Esophagus muscularis mucosa (tissue), 4 donors: ENCODE results near the gene PLEKHG3. TPM values are rescaled to one million over a fixed set of nuclear protein-coding genes. Genes with fewer than 3 reads are reported as not detected.

Experiments
- DNase-seq: peaks from one replicate; pipeline ENCODE4 v3.0.0-alpha.2; 2017; ENCODE audit errors: extremely low spot score
- H3K27ac ChIP-seq, 4 donors: fragments of 200-600 bp; sonication (generic); replicated peaks in 1 of 4; 1 replicate in 3 of 4; 2 replicates in 1 of 4; pipeline ENCODE4 v1.5.1; 2016 to 2019; ENCODE audit warnings: mild to moderate bottlenecking in 1 of 4
- H3K27me3 ChIP-seq, 4 donors: fragments of 200-600 bp; sonication (generic); one replicate each; pipeline versions ENCODE4 v1.5.1 to v1.6.0; 2016 to 2019
- H3K36me3 ChIP-seq, 4 donors: fragments of 200-600 bp; sonication (generic); one replicate each; pipeline ENCODE4 v1.5.1; 2016 to 2019
- H3K4me1 ChIP-seq, 4 donors: fragments of 200-600 bp; sonication (generic); one replicate each; pipeline ENCODE4 v1.5.1; 2016 to 2019
- H3K4me3 ChIP-seq, 4 donors: fragments of 200-600 bp; sonication (generic); 1 replicate in 2 of 4; 2 replicates in 2 of 4; pipeline ENCODE4 v1.5.1; 2016 to 2019; ENCODE audit warnings: mild to moderate bottlenecking in 4 of 4, moderate library complexity in 1 of 4
- H3K9me3 ChIP-seq, 4 donors: fragments of 200-600 bp; sonication (generic); 1 replicate in 3 of 4; 2 replicates in 1 of 4; pipeline ENCODE4 v1.5.1; 2016 to 2019
- CTCF ChIP-seq, 3 experiments: fragments of 200-600 bp in 2 of 3; fragments of 450-650 bp in 1 of 3; sonication (generic) in 2 of 3; IDR thresholded peaks; one replicate each; pipeline ENCODE4 v1.5.1; 2017 to 2019; ENCODE audit warnings: antibody characterized with exemption in 3 of 3, mild to moderate bottlenecking in 2 of 3, moderate library complexity in 1 of 3
- EP300 ChIP-seq: sonication (generic); formaldehyde crosslinking; IDR thresholded peaks from one replicate; pipeline ENCODE4 v1.6.1; 2017; ENCODE audit warnings: antibody characterized with exemption
- POLR2A ChIP-seq: fragments of 450-650 bp; IDR thresholded peaks from one replicate; pipeline ENCODE4 v1.6.1; 2017; ENCODE audit warnings: antibody characterized with exemption, moderate library complexity, mild to moderate bottlenecking, low read depth
- POLR2AphosphoS5 ChIP-seq, 2 donors: sonication (generic); formaldehyde crosslinking; IDR thresholded peaks; one replicate each; pipeline ENCODE4 v1.6.1; 2017; ENCODE audit warnings: antibody characterized with exemption in 2 of 2
- WGBS: methylation state at CpG from one replicate; pipeline ENCODE4 v1.1.5; 2018; 5-methylcytosine and 5-hydroxymethylcytosine counted together
- intact Hi-C: fragments of 100-400 bp; cut with DNase I; formaldehyde crosslinking; loops from one replicate; pipeline ENCODE4 v1.15.1; 2023
- total RNA-seq, 4 donors: library from RNA; depleted of rRNA; stranded (reverse); fragments of >200 nt; gene quantifications; one replicate each; pipeline versions ENCODE4 v1.1.0 to v1.2.1, GENCODE V29; 2016

Gene PLEKHG3
- total RNA-seq, 4 donors from 2014 or later: 21.7 to 66.7 (median 35.1) TPM

GRCh38 chr14:64691376-64691775, 12.8 kb upstream of the PLEKHG3 start:
- Histone ChIP-seq H3K36me3 (no peaks in the 10 kb centered on the region), H3K27me3 (no peaks in the 10 kb centered on the region), H3K27ac (no peak overlapping the region), H3K9me3 (no peaks in the 10 kb centered on the region), H3K4me3 (no peak overlapping the region), H3K4me1 (peaks cover 14 to 36% (median 16%) of the 10 kb centered on the region in 4 donors)
- intact Hi-C loops: no loop called here
- no peak for DNase-seq
- no peak for TF ChIP-seq EP300
- TF ChIP-seq POLR2A: no peak
- TF ChIP-seq POLR2AphosphoS5 (IDR thresholded peaks at IDR 0.05): no peak
- TF ChIP-seq CTCF (IDR thresholded peaks at IDR 0.05): no peak
- WGBS: 91% methylated on average over 2 of the region's 2 CpGs

GRCh38 chr14:64692189-64692985, 11.8 kb upstream of the PLEKHG3 start:
- no peaks in the 10 kb centered on the region for H3K27me3 ChIP-seq
- H3K27ac ChIP-seq: no peak overlapping the region
- 100% methylated on average over 5 of the region's 5 CpGs for WGBS
- no peak overlapping the region for H3K4me3 ChIP-seq
- TF ChIP-seq EP300: no peak
- no peak for TF ChIP-seq CTCF (IDR thresholded peaks at IDR 0.05)
- TF ChIP-seq POLR2AphosphoS5 (IDR thresholded peaks at IDR 0.05): no peak
- TF ChIP-seq POLR2A: no peak
- DNase-seq: no peak
- intact Hi-C loops: no loop called here
- H3K9me3 ChIP-seq: no peaks in the 10 kb centered on the region
- H3K36me3 ChIP-seq: no peaks in the 10 kb centered on the region
- peaks cover 20 to 39% (median 25%) of the 10 kb centered on the region in 4 donors for H3K4me1 ChIP-seq

GRCh38 chr14:64692986-64693809, 11.0 kb upstream of the PLEKHG3 start:
- no peaks in the 10 kb centered on the region for H3K9me3 ChIP-seq
- TF ChIP-seq EP300 (no peak), POLR2A (no peak), POLR2AphosphoS5 (IDR thresholded peaks at IDR 0.05) (no peak), CTCF (IDR thresholded peaks at IDR 0.05) (no peak)
- H3K4me1 ChIP-seq: peaks cover 20 to 39% (median 31%) of the 10 kb centered on the region in 4 donors
- 62% methylated on average over 4 of the region's 5 CpGs for WGBS
- intact Hi-C loops: no loop called here
- no peaks in the 10 kb centered on the region for H3K36me3 ChIP-seq
- H3K27me3 ChIP-seq: no peaks in the 10 kb centered on the region
- no peak overlapping the region for H3K4me3 ChIP-seq
- H3K27ac ChIP-seq: no peak overlapping the region
- no peak for DNase-seq

- no peak for DNase-seq
- TF ChIP-seq POLR2A: no peak
- no peak for TF ChIP-seq POLR2AphosphoS5 (IDR thresholded peaks at IDR 0.05)
- TF ChIP-seq EP300: no peak
- no peak for TF ChIP-seq CTCF (IDR thresholded peaks at IDR 0.05)
- Histone ChIP-seq H3K9me3 (no peaks in the 10 kb centered on the region), H3K27ac (no peak overlapping the region), H3K4me3 (no peak overlapping the region), H3K36me3 (no peaks in the 10 kb centered on the region), H3K4me1 (peaks cover 20 to 39% (median 35%) of the 10 kb centered on the region in 4 donors), H3K27me3 (no peaks in the 10 kb centered on the region)
- WGBS: 76% methylated on average over 2 of the region's 2 CpGs
- intact Hi-C loops: no loop called here
These were observed 10.4 kb upstream of the PLEKHG3 start for GRCh38 chr14:64693810-64694165.
